Measurements from ENCODE around the gene SH2D3C.
"Not testable (repeated sequence)": the region's sequence is repeated elsewhere in the genome, so short reads cannot be mapped to it uniquely, and the experiment has no call there.

SH2D3C gene

GRCh38 chr9:127789179-127789578 is 10.7 kb upstream of the SH2D3C start:
- DNase-seq (ENCODE audit: low read depth, low spot score) = no peak
- no peak overlapping the region for H3K4me3 ChIP-seq (ENCODE audit: low read length)

- no peak overlapping the region for H3K4me3 ChIP-seq (ENCODE audit: low read length)
- no peak for DNase-seq (ENCODE audit: low read depth, low spot score)
Measured at GRCh38 chr9:127788337-127789011, 10.0 kb upstream of the SH2D3C start.

- no peak for DNase-seq (ENCODE audit: low read depth, low spot score)
- H3K4me3 ChIP-seq (ENCODE audit: low read length) = peak overlapping the region; percentile 79
Measured at GRCh38 chr9:127786773-127787104, 8.3 kb upstream of the SH2D3C start.

GRCh38 chr9:127785933-127786772 is 7.7 kb upstream of the SH2D3C start, which contains the start of gene CDK9:
CDK9 (plus strand) TSS chr9:127786034; CDS start chr9:127786149, 115 bp downstream.
- H3K4me3 ChIP-seq (ENCODE audit: low read length) = peak within 1 kb of the TSS; percentile 79
- DNase-seq (ENCODE audit: low read depth, low spot score) = peak; percentile 73

- peak; percentile 74 for DNase-seq (ENCODE audit: low read depth, low spot score)
- H3K4me3 ChIP-seq (ENCODE audit: low read length) = peak overlapping the region; percentile 51
Measured at GRCh38 chr9:127785023-127785932, 6.8 kb upstream of the SH2D3C start.

GRCh38 chr9:127783111-127784008 is 4.9 kb upstream of the SH2D3C start:
- H3K4me3 ChIP-seq (ENCODE audit: low read length) = peak overlapping the region; percentile 40
- peak; percentile 89 for DNase-seq (ENCODE audit: low read depth, low spot score)

- DNase-seq (ENCODE audit: low read depth, low spot score) = no peak
- no peak overlapping the region for H3K4me3 ChIP-seq (ENCODE audit: low read length)
Measured at GRCh38 chr9:127781806-127782205, 3.3 kb upstream of the SH2D3C start.

GRCh38 chr9:127780909-127781308 is 2.4 kb upstream of the SH2D3C start:
- H3K4me3 ChIP-seq (ENCODE audit: low read length); DNase-seq (ENCODE audit: low read depth, low spot score): not testable (repeated sequence)

GRCh38 chr9:127780126-127780885 is 1.8 kb upstream of the SH2D3C start:
- H3K4me3 ChIP-seq (ENCODE audit: low read length) = no peak overlapping the region
- DNase-seq (ENCODE audit: low read depth, low spot score) = no peak

- DNase-seq (ENCODE audit: low read depth, low spot score) = no peak
- H3K4me3 ChIP-seq (ENCODE audit: low read length) = peak overlapping the region; percentile 79
Measured at GRCh38 chr9:127779136-127779981, 893 bp upstream of the SH2D3C start.

GRCh38 chr9:127777368-127777980 is 992 bp downstream of the SH2D3C start:
- no peak for DNase-seq (ENCODE audit: low read depth, low spot score)
- H3K4me3 ChIP-seq (ENCODE audit: low read length) = peak overlapping the region; percentile 79

GRCh38 chr9:127776924-127777289 is 1.6 kb downstream of the SH2D3C start:
- DNase-seq (ENCODE audit: low read depth, low spot score) = no peak

GRCh38 chr9:127776195-127776923 is 2.1 kb downstream of the SH2D3C start:
- DNase-seq (ENCODE audit: low read depth, low spot score) = peak; percentile 99
- peak overlapping the region; percentile 79 for H3K4me3 ChIP-seq (ENCODE audit: low read length)

More at GRCh38 chr9:127776924-127777289, 1.6 kb downstream of the SH2D3C start:
- H3K4me3 ChIP-seq (ENCODE audit: low read length) = peak overlapping the region; percentile 79

GRCh38 chr9:127773981-127774380 is 4.5 kb downstream of the SH2D3C start:
- no peak overlapping the region for H3K4me3 ChIP-seq (ENCODE audit: low read length)
- no peak for DNase-seq (ENCODE audit: low read depth, low spot score)

- no peak for DNase-seq (ENCODE audit: low read depth, low spot score)
Measured at GRCh38 chr9:127773272-127773671, 5.2 kb downstream of the SH2D3C start.

GRCh38 chr9:127772603-127773002 is 5.9 kb downstream of the SH2D3C start:
- DNase-seq (ENCODE audit: low read depth, low spot score) = no peak
- H3K4me3 ChIP-seq (ENCODE audit: low read length) = no peak overlapping the region

More at GRCh38 chr9:127773272-127773671, 5.2 kb downstream of the SH2D3C start:
- no peak overlapping the region for H3K4me3 ChIP-seq (ENCODE audit: low read length)

All from Jurkat, Clone E6-1 (cell line).